Daoy (cell line): ENCODE results near the gene HOXC5. TPM values are rescaled to one million over a fixed set of nuclear protein-coding genes. Genes with fewer than 3 reads are reported as not detected.

Source experiments
- DNase-seq: peaks from one replicate; pipeline ENCODE4 v3.0.0-alpha.2; 2015; ENCODE audit warnings: low read depth
- total RNA-seq: library from RNA; depleted of rRNA; stranded (reverse); fragments of >200 nt; shearing (Covaris generic); gene quantifications from 2 replicates; pipeline ENCODE4 v1.2.3, GENCODE V29; 2014

HOXC5 gene
- total RNA-seq, 1 experiment from 2014 or later: 1.9 TPM

GRCh38 chr12:54019091-54019811, 13.6 kb upstream of the HOXC5 start:
- DNase-seq: no peak

- peak; percentile 54 for DNase-seq
Measured at GRCh38 chr12:54019924-54020590, 12.8 kb upstream of the HOXC5 start.

- no peak for DNase-seq
Measured at GRCh38 chr12:54020591-54021405, 12.1 kb upstream of the HOXC5 start.

- DNase-seq: no peak
Measured at GRCh38 chr12:54021432-54022013, 11.3 kb upstream of the HOXC5 start.

- DNase-seq: no peak
Measured at GRCh38 chr12:54022960-54023884, 9.6 kb upstream of the HOXC5 start.

- DNase-seq: no peak
Measured at GRCh38 chr12:54024127-54024526, 8.7 kb upstream of the HOXC5 start.

- DNase-seq: no peak
Measured at GRCh38 chr12:54024581-54025305, 8.1 kb upstream of the HOXC5 start.

GRCh38 chr12:54025499-54026405, 7.1 kb upstream of the HOXC5 start:
- DNase-seq: no peak

- DNase-seq: no peak
Measured at GRCh38 chr12:54026640-54027441, 6.0 kb upstream of the HOXC5 start.

- no peak for DNase-seq
Measured at GRCh38 chr12:54027442-54027786, 5.4 kb upstream of the HOXC5 start.

- no peak for DNase-seq
Measured at GRCh38 chr12:54028314-54029201, 4.3 kb upstream of the HOXC5 start, which contains the start of gene HOXC6. Gene HOXC6, plus strand, starts transcription at chr12:54028440. Its CDS starts 82 bp downstream, at chr12:54028522.

- DNase-seq: no peak
Measured at GRCh38 chr12:54029529-54030441, 3.1 kb upstream of the HOXC5 start.

- no peak for DNase-seq
Measured at GRCh38 chr12:54030442-54030801, 2.4 kb upstream of the HOXC5 start.

- DNase-seq: no peak
Measured at GRCh38 chr12:54030889-54031471, 1.9 kb upstream of the HOXC5 start.

- no peak for DNase-seq
Measured at GRCh38 chr12:54031480-54031879, 1.4 kb upstream of the HOXC5 start.

- DNase-seq: no peak
Measured at GRCh38 chr12:54032086-54032619, 697 bp upstream of the HOXC5 start.
